WERI-Rb-1 (cell line): Measurements from ENCODE around the gene LARP4B.

ENCODE experiments used
- DNase-seq: peaks from one replicate; pipeline ENCODE4 v3.0.0-alpha.2; 2020
- H3K27ac ChIP-seq: fragments of 250-450 bp; sonication (Bioruptor Pico); 2 replicates; pipeline ENCODE4 v1.5.1; 2020; ENCODE audit warnings: mild to moderate bottlenecking, moderate library complexity
- H3K27me3 ChIP-seq: fragments of 250-450 bp; sonication (Bioruptor Pico); 2 replicates; pipeline ENCODE4 v1.5.1; 2021; ENCODE audit warnings: mild to moderate bottlenecking, low read depth, moderate library complexity; ENCODE audit not compliant: insufficient read depth, severe bottlenecking
- H3K36me3 ChIP-seq: fragments of 250-450 bp; sonication (Bioruptor Pico); 2 replicates; pipeline ENCODE4 v1.5.1; 2020; ENCODE audit warnings: mild to moderate bottlenecking, moderate library complexity
- H3K4me3 ChIP-seq: 2 replicates; pipeline ENCODE4 v1.5.1; 2011; ENCODE audit warnings: low read depth, mild to moderate bottlenecking, control low read depth, low read length
- H3K9me3 ChIP-seq: fragments of 250-450 bp; sonication (Bioruptor Pico); 2 replicates; pipeline ENCODE4 v1.5.1; 2021; ENCODE audit warnings: mild to moderate bottlenecking, moderate library complexity; ENCODE audit not compliant: severe bottlenecking
- TF ChIP-seq, protein P1 (sequence below): IDR thresholded peaks from 2 replicates; pipeline ENCODE4 v1.5.1; 2011; ENCODE audit warnings: low read depth, mild to moderate bottlenecking, control low read depth, inconsistent platforms, low read length

Gene LARP4B

DNA sequence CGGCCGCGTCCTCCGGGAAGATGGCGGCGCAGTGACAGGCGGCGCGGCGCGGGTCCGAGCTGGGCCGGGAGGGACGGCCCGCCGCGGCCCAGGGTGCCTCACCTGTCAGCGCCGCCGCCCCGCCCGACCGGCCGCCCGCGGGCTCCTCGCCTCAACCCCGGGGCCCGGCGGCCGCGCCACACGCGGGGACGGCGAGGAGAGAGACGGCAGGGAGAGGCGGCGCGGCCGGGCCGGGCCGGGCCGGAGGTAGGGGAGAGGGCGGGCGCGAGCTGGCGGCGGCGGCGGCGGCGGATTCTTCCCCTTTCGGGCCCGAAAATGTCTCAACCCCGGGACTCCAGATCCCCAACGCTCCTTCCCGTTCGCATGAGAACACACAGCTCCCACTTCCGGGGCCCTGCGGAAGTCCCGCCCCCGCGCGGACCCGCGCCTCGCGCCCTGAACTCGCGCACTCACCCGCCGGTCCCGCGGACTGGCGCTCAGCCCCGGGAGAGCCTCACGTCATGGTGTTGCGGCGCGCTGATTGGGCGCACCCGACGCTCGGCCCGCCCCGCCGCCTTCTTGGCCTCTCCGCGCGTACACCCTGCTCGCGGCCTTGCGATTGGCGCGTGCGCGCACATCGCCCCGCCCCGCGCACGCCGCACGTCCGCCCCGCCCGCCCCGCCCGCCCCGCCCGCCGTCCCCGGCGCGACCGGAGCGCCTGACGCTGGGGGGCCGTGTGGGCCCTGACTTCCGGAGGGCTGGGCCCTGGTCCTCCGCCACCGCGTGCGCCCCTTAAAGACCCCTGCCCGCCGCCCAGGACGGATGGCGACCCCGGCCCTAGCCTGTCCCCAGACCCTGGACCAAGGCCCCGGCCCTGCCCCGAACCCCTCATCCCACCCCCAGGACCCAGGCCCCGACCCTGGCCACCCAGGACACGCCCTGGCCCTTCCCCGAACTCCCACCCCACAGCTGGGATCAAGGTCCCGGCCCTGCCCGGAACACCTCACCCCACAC is at the start of gene LARP4B:
LARP4B (minus strand) TSS at position 380 of the 993 bp plus-strand sequence. CDS start 45,984 bp downstream, outside the sequence.
- DNase-seq, result peak; percentile 87
- no peaks in the 10 kb centered on the region for H3K36me3 ChIP-seq
- H3K27me3 ChIP-seq, result no peaks in the 10 kb centered on the region
- TF ChIP-seq, protein P1, sequence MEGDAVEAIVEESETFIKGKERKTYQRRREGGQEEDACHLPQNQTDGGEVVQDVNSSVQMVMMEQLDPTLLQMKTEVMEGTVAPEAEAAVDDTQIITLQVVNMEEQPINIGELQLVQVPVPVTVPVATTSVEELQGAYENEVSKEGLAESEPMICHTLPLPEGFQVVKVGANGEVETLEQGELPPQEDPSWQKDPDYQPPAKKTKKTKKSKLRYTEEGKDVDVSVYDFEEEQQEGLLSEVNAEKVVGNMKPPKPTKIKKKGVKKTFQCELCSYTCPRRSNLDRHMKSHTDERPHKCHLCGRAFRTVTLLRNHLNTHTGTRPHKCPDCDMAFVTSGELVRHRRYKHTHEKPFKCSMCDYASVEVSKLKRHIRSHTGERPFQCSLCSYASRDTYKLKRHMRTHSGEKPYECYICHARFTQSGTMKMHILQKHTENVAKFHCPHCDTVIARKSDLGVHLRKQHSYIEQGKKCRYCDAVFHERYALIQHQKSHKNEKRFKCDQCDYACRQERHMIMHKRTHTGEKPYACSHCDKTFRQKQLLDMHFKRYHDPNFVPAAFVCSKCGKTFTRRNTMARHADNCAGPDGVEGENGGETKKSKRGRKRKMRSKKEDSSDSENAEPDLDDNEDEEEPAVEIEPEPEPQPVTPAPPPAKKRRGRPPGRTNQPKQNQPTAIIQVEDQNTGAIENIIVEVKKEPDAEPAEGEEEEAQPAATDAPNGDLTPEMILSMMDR, result no peak
- H3K4me3 ChIP-seq, result peak within 1 kb of the TSS; percentile 49
- peak within 1 kb of the TSS; percentile 68 for H3K27ac ChIP-seq
- no peaks in the 10 kb centered on the region for H3K9me3 ChIP-seq

DNA sequence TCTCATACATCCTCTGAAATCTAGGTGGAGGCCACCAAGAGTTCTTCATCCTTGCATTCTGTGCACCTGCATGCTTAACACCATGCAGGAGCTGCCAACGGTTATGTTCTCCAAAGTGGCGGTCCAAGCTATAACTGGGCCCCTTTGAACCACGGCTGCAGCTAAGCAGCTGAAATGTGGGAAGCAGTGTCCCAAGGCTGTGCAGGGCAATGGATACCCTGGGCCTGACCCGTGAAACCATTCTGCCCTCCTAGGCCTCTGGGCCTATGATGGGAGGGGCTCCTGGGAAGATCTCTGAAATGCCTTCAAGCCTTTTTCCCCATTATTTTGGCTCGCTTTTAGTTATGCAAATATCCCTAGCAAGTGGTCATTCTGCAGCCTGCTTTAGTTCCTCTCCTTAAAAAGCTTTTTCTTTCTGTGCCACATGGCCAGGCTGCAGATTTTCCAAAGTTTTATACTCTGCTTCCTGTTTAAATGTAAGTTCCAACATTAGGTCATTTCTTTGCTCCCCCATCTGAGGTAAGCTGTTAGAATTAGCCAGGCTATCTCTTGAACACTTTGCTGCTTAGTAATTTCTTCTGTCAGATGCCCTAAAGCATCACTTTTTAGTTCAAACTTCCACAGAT is 49.1 kb upstream of the LARP4B start:
- TF ChIP-seq, protein P1, result no peak

DNA sequence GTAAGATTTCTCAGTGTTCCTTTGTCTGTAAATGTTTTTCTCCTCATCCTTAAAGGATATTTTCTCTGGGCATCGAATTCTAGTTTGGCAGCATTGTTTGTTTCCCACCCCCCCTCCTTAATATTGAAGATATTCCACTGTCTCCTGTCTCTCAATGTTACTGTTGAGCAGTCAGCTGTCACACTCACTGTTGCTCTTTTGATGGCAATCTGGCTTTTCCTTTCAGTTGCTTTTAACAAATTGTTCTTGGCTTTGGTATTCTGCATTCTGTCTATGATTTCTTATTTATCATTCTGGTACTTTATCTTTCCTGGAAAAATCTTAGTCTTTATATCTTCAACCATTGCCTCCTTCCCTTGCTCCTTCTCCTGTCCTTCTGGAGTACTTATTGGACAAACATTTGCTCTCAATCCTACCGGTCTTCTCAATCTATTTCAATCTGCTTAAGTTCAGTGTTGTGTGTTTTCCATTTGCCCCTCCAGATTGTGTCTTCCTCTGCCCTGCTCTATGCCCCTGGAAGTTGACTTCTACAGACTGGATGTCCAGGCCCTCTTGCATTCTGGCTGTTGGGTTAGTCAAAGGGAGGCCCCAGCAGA is 47.4 kb upstream of the LARP4B start:
- TF ChIP-seq, protein P1, result no peak
- no peaks in the 10 kb centered on the region for H3K9me3 ChIP-seq
- no peaks in the 10 kb centered on the region for H3K36me3 ChIP-seq
- H3K27ac ChIP-seq, result no peak overlapping the region
- DNase-seq, result no peak
- no peak overlapping the region for H3K4me3 ChIP-seq
- H3K27me3 ChIP-seq, result no peaks in the 10 kb centered on the region

More for the DNA sequence above, 49.1 kb upstream of the LARP4B start:
- Histone ChIP-seq H3K36me3 (no peaks in the 10 kb centered on the region), H3K9me3 (no peaks in the 10 kb centered on the region), H3K27ac (no peak overlapping the region), H3K27me3 (no peaks in the 10 kb centered on the region), H3K4me3 (no peak overlapping the region)
- no peak for DNase-seq

DNA sequence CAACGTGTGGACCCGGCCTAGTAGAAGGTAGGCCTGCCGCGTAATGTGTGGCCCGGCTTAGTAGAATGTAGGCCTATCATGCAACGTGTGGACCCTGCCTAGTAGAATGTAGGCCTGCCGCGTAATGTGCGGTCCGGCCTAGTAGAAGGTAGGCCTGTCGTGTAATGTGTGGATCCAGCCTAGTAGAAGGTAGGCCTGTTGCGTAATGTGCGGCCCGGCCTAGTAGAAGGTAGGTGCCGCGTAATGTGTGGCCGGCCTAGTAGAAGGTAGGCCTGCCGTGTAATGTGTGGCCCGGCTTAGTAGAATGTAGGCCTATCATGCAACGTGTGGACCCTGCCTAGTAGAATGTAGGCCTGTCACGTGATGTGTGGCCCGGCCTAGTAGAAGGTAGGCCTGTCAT is 44.8 kb upstream of the LARP4B start:
- Histone ChIP-seq H3K36me3 (no peaks in the 10 kb centered on the region), H3K27ac (no peak overlapping the region), H3K9me3 (no peaks in the 10 kb centered on the region), H3K4me3 (no peak overlapping the region), H3K27me3 (no peaks in the 10 kb centered on the region)
- TF ChIP-seq, protein P1, result no peak
- no peak for DNase-seq

DNA sequence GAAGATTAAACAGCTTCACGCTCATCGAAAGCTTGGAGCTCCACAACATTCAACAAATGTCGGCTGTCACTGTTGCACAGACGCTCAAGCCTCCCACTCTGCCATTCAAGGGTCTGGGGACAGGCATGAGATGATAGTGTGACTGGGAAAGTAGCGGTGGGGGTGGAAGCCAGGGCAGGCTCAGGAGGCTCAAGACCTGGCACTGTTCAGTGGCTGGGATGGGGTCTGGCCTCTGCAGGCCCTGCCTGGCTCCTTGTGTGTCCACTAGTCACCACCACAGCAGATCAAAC is 43.2 kb upstream of the LARP4B start:
- no peak overlapping the region for H3K4me3 ChIP-seq
- TF ChIP-seq, protein P1, result no peak
- no peaks in the 10 kb centered on the region for H3K36me3 ChIP-seq
- no peaks in the 10 kb centered on the region for H3K9me3 ChIP-seq
- no peak for DNase-seq
- no peak overlapping the region for H3K27ac ChIP-seq
- H3K27me3 ChIP-seq, result no peaks in the 10 kb centered on the region
